ENCODE data around the gene BSCL2. TPM values are rescaled to one million over a fixed set of nuclear protein-coding genes. Genes with fewer than 3 reads are reported as not detected.
A peak's percentile ranks its signal among the peaks of the same experiment; 100 is the strongest.

Gene BSCL2
- total and polyA plus RNA-seq, 2 of the 13 experiments (the other 11 are each of a cell fraction or from before 2014, with no cell fraction given) = 19.5 to 21.1 TPM

- TF ChIP-seq PRDM15 (CRISPR knock-in tag; IDR thresholded peaks at IDR 0.05) (no peak), ARID4A (CRISPR knock-in tag; IDR thresholded peaks at IDR 0.05; ENCODE audit: borderline replicate concordance) (no peak), ELF4 (CRISPR knock-in tag; IDR thresholded peaks at IDR 0.05; ENCODE audit: borderline replicate concordance) (peak; percentile 10; the same call in 1 of the 2 replicates), IKZF5 (CRISPR knock-in tag; IDR thresholded peaks at IDR 0.05) (peak; percentile 20; the same call in 1 of the 2 replicates), ZNF138 (CRISPR knock-in tag; IDR thresholded peaks at IDR 0.05; ENCODE audit: low read depth) (peak; percentile 29; the same call in 1 of the 2 replicates), RBM22 (optimal IDR thresholded peaks at IDR 0.05; ENCODE audit: low read length) (no peak), PRPF4 (IDR thresholded peaks at IDR 0.05; ENCODE audit: low read depth, low read length, poor library complexity, severe bottlenecking) (no peak), HBP1 (CRISPR knock-in tag; IDR thresholded peaks at IDR 0.05; ENCODE audit: low read depth) (peak; percentile 31; the same call in 1 of the 2 replicates), ETV6 (CRISPR knock-in tag; conservative IDR thresholded peaks at IDR 0.05) (0 out of 2 replicates have a peak, but pooled peaks have one; percentile 47), GABPB1 (CRISPR knock-in tag; IDR thresholded peaks at IDR 0.05) (0 out of 2 replicates have a peak, but pooled peaks have one; percentile 30), ZNF879 (CRISPR knock-in tag; IDR thresholded peaks at IDR 0.05) (peak; percentile 74; the same call in 1 of the 2 replicates), NBN (conservative IDR thresholded peaks at IDR 0.05) (no peak), HIC2 (CRISPR knock-in tag; IDR thresholded peaks at IDR 0.05; ENCODE audit: low read depth) (no peak), NFRKB (IDR thresholded peaks at IDR 0.05) (no peak), ZBTB20 (CRISPR knock-in tag; IDR thresholded peaks at IDR 0.05; ENCODE audit: borderline replicate concordance, low read depth) (no peak), ZNF430 (CRISPR knock-in tag; IDR thresholded peaks at IDR 0.05) (no peak)
These were observed 19.1 kb upstream of the BSCL2 start (continued) for GRCh38 chr11:62726156-62726914.

Data from HepG2 (cell line).